GM19452 (cell line): ENCODE data around the gene RERG.

Experiments used
- ATAC-seq: cut with Tn5 transposase; IDR thresholded peaks from one replicate; pipeline ENCODE4 v1.9.1; 2021; ENCODE audit not compliant: unreplicated experiment

The RERG gene

GRCh38 chr12:15220451-15220850 is 766 bp downstream of the RERG start:
- ATAC-seq = no peak

GRCh38 chr12:15218794-15219193 is 2.4 kb downstream of the RERG start:
- no peak for ATAC-seq

- ATAC-seq = no peak
Observed at GRCh38 chr12:15216036-15216889, 5.0 kb downstream of the RERG start.

- ATAC-seq = no peak
Observed at GRCh38 chr12:15214851-15215601, 6.2 kb downstream of the RERG start.

GRCh38 chr12:15212930-15213329 is 8.3 kb downstream of the RERG start:
- no peak for ATAC-seq

- no peak for ATAC-seq
Observed at GRCh38 chr12:15209782-15210181, 11.4 kb downstream of the RERG start.

GRCh38 chr12:15208871-15209656 is 12.2 kb downstream of the RERG start:
- ATAC-seq = no peak

- ATAC-seq = no peak
Observed at GRCh38 chr12:15208140-15208539, 13.1 kb downstream of the RERG start.

GRCh38 chr12:15206831-15207389 is 14.3 kb downstream of the RERG start:
- no peak for ATAC-seq

GRCh38 chr12:15206338-15206737 is 14.9 kb downstream of the RERG start:
- no peak for ATAC-seq

- ATAC-seq = no peak
Observed at GRCh38 chr12:15205341-15206010, 15.7 kb downstream of the RERG start.

- ATAC-seq = no peak
Observed at GRCh38 chr12:15201456-15201855, 19.8 kb downstream of the RERG start.

- no peak for ATAC-seq
Observed at GRCh38 chr12:15201056-15201455, 20.2 kb downstream of the RERG start.

GRCh38 chr12:15200641-15201040 is 20.6 kb downstream of the RERG start:
- ATAC-seq = no peak

- no peak for ATAC-seq
Observed at GRCh38 chr12:15199930-15200329, 21.3 kb downstream of the RERG start.

GRCh38 chr12:15196678-15197505 is 24.3 kb downstream of the RERG start:
- no peak for ATAC-seq

GRCh38 chr12:15196221-15196620 is 25.0 kb downstream of the RERG start:
- no peak for ATAC-seq

GRCh38 chr12:15194456-15195368 is 26.5 kb downstream of the RERG start:
- no peak for ATAC-seq

GRCh38 chr12:15193946-15194345 is 27.3 kb downstream of the RERG start:
- no peak for ATAC-seq
